Activated T-helper 2 cell treated with anti-CD3 and anti-CD28 coated beads, Interferon-gamma antibody, Interleukin-2, Interleukin-4, amounts not matched to agents 10 μg/mL and 5 μg/mL and 100 μg/mL, durations not matched to agents 14 hours and 24 hours and 36 hours (primary cell): ENCODE measurements around the gene DYDC1. TPM values are rescaled to one million over a fixed set of nuclear protein-coding genes. Genes with fewer than 3 reads are reported as not detected.
"Not testable (repeated sequence)": the region's sequence is repeated elsewhere in the genome, so short reads cannot be mapped to it uniquely, and the experiment has no call there.

ENCODE experiments used
- DNase-seq: peaks from one replicate; pipeline ENCODE4 v3.0.0; 2021; ENCODE audit warnings: low spot score
- H3K27ac Mint-ChIP-seq: one replicate; pipeline ENCODE4 v1.8.0; 2021; ENCODE audit warnings: mixed read lengths
- H3K27me3 Mint-ChIP-seq: one replicate; pipeline ENCODE4 v1.8.0; 2021; ENCODE audit warnings: low read depth, mixed read lengths
- H3K36me3 Mint-ChIP-seq: one replicate; pipeline ENCODE4 v1.8.0; 2021; ENCODE audit warnings: low read depth, mixed read lengths
- H3K4me1 Mint-ChIP-seq: one replicate; pipeline ENCODE4 v1.8.0; 2021; ENCODE audit warnings: low read depth, mixed read lengths
- H3K4me3 Mint-ChIP-seq: one replicate; pipeline ENCODE4 v1.8.0; 2021; ENCODE audit warnings: low read depth, mild to moderate bottlenecking, moderate library complexity, mixed read lengths
- H3K9me3 Mint-ChIP-seq: one replicate; pipeline ENCODE4 v1.8.0; 2021; ENCODE audit warnings: mixed read lengths
- intact Hi-C: fragments of 100-400 bp; cut with micrococcal nuclease; formaldehyde crosslinking; loops from one replicate; pipeline ENCODE4 v1.15.1; 2023
- total RNA-seq: library from RNA; stranded (reverse); gene quantifications from 2 replicates; pipeline ENCODE4 v1.2.3, GENCODE V29; 2022

DYDC1 gene
- total RNA-seq, 1 donor from 2014 or later, result not detected

DNA sequence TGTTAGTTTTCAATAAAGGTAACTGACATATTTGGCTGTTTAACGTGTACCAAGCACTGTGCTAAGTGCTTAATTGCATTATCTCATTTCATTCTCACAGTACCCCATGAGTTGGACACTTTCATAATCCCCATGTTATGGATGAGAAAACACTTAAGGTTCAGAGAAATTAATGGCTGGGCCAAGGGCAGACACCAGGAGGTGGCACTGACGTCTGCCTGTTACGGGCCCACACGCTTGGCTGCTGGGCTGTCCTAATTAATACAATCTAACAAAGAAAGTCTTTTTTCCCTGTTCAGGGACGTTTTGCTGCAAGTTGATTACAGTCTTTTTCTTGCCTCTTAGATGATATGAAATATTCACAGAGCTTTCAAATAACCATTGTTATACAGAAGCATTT, 16.1 kb upstream of the DYDC1 start:
- no peaks in the 10 kb centered on the region for H3K36me3 Mint-ChIP-seq
- H3K27ac Mint-ChIP-seq, result no peak overlapping the region
- no peak overlapping the region for H3K4me3 Mint-ChIP-seq
- peaks cover 5% of the 10 kb centered on the region for H3K9me3 Mint-ChIP-seq
- intact Hi-C loops, result no loop called here
- H3K4me1 Mint-ChIP-seq, result no peaks in the 10 kb centered on the region
- H3K27me3 Mint-ChIP-seq, result peaks cover 15% of the 10 kb centered on the region
- no peak for DNase-seq

- H3K27ac Mint-ChIP-seq, result no peak overlapping the region
- no peaks in the 10 kb centered on the region for H3K36me3 Mint-ChIP-seq
Observed at GRCh38 chr10:80371467-80371866, 14.9 kb upstream of the DYDC1 start.

DNA sequence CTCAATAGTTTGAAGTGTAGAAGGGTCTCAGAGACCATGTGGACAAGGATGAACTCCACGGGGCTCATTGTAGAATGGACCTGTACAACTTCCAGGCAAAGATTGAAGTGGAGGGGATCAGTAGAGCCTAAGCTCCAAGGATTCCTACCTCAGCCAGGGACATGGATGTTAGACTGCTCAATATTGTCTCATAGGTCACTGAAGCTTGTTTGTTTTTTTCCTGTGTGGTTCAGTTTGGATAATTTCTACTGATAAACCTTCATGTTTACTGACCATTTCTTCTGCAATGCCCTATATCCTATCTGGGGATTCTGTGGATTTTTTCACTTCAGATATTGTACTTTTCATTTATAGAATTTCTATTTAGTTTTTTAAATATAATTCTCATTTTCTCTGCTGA, 9.0 kb upstream of the DYDC1 start:
- no peaks in the 10 kb centered on the region for H3K4me1 Mint-ChIP-seq
- no peak overlapping the region for H3K4me3 Mint-ChIP-seq
- peaks cover 13% of the 10 kb centered on the region for H3K27me3 Mint-ChIP-seq
- H3K36me3 Mint-ChIP-seq, result no peaks in the 10 kb centered on the region
- H3K9me3 Mint-ChIP-seq, result peaks cover 13% of the 10 kb centered on the region
- intact Hi-C loops, result no loop called here
- H3K27ac Mint-ChIP-seq, result no peak overlapping the region
- DNase-seq, result no peak

More at GRCh38 chr10:80371467-80371866, 14.9 kb upstream of the DYDC1 start:
- peaks cover 8% of the 10 kb centered on the region for H3K27me3 Mint-ChIP-seq
- H3K9me3 Mint-ChIP-seq, result peaks cover 13% of the 10 kb centered on the region
- H3K4me1 Mint-ChIP-seq, result no peaks in the 10 kb centered on the region
- intact Hi-C loops, result no loop called here
- no peak overlapping the region for H3K4me3 Mint-ChIP-seq
- no peak for DNase-seq

GRCh38 chr10:80359644-80360043, 3.1 kb upstream of the DYDC1 start:
- H3K36me3 Mint-ChIP-seq, result no peaks in the 10 kb centered on the region
- intact Hi-C loops, result no loop called here
- peaks cover 2% of the 10 kb centered on the region for H3K4me1 Mint-ChIP-seq
- DNase-seq, result no peak
- H3K27ac Mint-ChIP-seq, result no peak overlapping the region
- H3K4me3 Mint-ChIP-seq, result no peak overlapping the region
- H3K27me3 Mint-ChIP-seq, result peaks cover 38% of the 10 kb centered on the region
- no peaks in the 10 kb centered on the region for H3K9me3 Mint-ChIP-seq

DNA sequence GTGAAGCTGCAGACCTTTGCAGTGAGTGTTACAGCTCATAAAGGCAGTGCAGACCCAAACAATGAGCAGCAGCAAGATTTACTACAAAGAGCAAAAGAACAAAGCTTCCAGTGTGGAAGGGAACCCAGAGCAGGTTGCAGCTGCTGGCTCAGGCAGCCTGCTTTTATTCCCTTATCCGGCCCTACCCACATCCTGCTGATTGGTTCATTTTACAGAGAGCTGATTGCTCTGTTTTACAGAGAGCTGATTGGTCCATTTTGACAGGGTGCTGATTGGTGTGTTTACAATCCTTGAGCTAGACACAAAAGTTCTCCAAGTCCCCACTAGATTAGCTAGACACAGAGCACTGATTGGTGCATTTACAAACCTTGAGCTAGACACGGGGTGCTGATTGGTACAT, 2.4 kb upstream of the DYDC1 start:
- H3K36me3 Mint-ChIP-seq, H3K4me3 Mint-ChIP-seq, DNase-seq, H3K27ac Mint-ChIP-seq, H3K4me1 Mint-ChIP-seq, intact Hi-C loops, H3K9me3 Mint-ChIP-seq: not testable (repeated sequence)
- H3K27me3 Mint-ChIP-seq, result peaks cover 37% of the 10 kb centered on the region

DNA sequence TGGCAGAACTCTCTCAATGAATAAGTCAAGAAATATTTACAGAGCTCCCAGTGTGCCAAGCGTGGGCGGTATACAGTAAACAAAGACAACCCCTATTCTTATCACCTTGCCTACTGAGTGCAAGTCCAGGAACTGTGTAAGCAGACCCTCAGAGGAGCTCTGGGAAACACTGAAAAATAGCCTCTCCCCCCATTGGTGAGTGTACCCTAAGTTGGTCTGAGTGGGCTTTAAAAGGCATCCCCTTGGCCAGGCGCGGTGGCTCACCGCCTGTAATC, 1.2 kb upstream of the DYDC1 start:
- Mint-ChIP-seq H3K27ac (no peak overlapping the region), H3K4me1 (peaks cover 2% of the 10 kb centered on the region), H3K27me3 (peaks cover 40% of the 10 kb centered on the region), H3K9me3 (no peaks in the 10 kb centered on the region), H3K4me3 (no peak overlapping the region), H3K36me3 (no peaks in the 10 kb centered on the region)
- no peak for DNase-seq
- intact Hi-C loops, result no loop called here

DNA sequence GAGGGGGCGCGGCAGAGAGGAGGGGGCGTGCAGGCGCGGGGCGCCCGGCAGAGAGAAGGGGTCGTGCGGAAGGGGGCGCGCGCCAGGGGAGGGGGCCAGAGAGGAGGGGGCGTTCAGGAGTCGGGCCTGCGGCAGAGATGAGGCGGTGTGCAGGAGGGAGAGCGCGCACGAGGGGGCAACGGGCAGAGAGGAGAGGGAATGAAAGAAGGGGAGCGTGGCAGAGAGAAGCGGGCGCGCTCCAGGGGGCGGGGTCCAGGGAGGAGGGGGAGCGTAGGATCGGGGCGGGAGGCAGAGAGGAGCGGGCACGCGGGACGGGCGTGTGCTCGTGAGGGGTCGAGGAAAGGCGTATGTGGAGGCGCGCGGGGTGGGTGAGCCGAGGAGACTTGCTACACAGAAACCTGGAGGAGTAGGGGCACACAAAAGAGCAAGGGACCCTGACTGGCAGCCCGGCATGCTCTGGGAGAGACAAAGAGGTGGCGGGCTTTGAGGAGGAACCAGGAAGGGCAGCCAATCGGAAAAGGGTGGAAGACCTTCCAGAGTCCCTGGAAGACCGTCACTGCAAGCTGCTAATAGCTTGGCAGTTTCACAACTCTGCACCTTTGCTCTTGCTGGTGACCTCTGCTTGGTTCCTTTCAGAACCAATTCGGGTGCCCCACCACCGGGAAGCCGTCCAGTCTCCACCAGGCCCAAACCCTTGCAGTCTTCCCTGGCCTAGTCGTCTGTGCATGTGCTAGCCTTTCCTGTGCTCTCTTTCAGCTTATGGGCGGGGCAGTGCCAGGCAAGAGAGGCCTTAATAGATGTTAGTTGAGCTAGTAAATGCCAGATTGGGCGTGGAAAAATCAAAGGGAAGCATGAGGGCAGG, 665 bp upstream of the DYDC1 start:
- Mint-ChIP-seq H3K27me3 (peaks cover 44% of the 10 kb centered on the region), H3K4me1 (peaks cover 2% of the 10 kb centered on the region), H3K27ac (no peak overlapping the region), H3K4me3 (peak overlapping the region; percentile 47), H3K9me3 (no peaks in the 10 kb centered on the region), H3K36me3 (no peaks in the 10 kb centered on the region)
- DNase-seq, result no peak
- intact Hi-C loops, result no loop called here

DNA sequence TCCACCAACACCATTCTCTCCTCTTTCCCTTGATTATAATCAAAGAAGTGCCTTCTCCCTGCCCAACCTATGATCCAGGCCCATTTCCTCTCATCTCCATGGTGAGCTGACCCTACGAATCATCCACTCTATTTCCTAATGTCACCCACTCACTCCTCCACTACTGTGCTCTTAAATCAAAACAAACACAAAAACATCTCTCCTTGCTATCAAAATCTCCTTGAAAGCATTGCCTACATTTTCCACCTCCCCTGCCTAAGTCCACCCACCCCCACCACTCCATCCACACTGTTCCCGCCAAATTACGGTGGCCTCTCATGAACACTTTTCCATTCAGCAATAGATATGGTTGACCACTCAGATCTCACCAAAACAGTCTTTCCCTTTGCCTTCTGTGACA, 5.3 kb downstream of the DYDC1 start:
- intact Hi-C loops, result no loop called here
- no peaks in the 10 kb centered on the region for H3K9me3 Mint-ChIP-seq
- peaks cover 30% of the 10 kb centered on the region for H3K27me3 Mint-ChIP-seq

GRCh38 chr10:80350251-80350650, 6.3 kb downstream of the DYDC1 start:
- H3K9me3 Mint-ChIP-seq, result no peaks in the 10 kb centered on the region
- no peaks in the 10 kb centered on the region for H3K36me3 Mint-ChIP-seq

More for the DNA sequence above, 5.3 kb downstream of the DYDC1 start:
- Mint-ChIP-seq H3K36me3 (no peaks in the 10 kb centered on the region), H3K27ac (no peak overlapping the region), H3K4me1 (no peaks in the 10 kb centered on the region), H3K4me3 (no peak overlapping the region)
- DNase-seq, result no peak

DNA sequence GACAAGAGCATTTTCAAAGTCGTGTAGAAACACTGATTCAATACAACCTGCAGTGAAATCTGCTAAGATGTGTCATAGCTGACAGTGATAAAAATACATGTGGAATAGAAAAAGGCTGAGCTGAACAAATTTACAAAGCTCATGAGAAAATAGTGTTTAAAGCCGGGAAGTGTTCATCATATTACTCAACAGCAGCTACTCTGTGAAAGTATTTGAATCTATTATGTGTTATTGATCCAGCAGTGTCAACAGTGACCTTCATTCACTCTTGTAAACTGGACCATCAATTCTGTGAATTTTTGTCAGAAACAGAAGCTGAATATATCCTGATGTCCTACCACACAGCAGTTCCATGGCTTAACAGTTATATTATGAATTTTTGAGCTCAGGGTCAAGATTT, 11.6 kb downstream of the DYDC1 start:
- DNase-seq, result no peak
- intact Hi-C loops, result no loop called here
- Mint-ChIP-seq H3K27me3 (no peaks in the 10 kb centered on the region), H3K36me3 (no peaks in the 10 kb centered on the region), H3K27ac (no peak overlapping the region), H3K4me3 (no peak overlapping the region), H3K9me3 (no peaks in the 10 kb centered on the region), H3K4me1 (no peaks in the 10 kb centered on the region)

More at GRCh38 chr10:80350251-80350650, 6.3 kb downstream of the DYDC1 start:
- H3K27me3 Mint-ChIP-seq, result peaks cover 22% of the 10 kb centered on the region
- intact Hi-C loops, result no loop called here
- DNase-seq, result no peak
- H3K27ac Mint-ChIP-seq, result no peak overlapping the region
- no peak overlapping the region for H3K4me3 Mint-ChIP-seq
- no peaks in the 10 kb centered on the region for H3K4me1 Mint-ChIP-seq

DNA sequence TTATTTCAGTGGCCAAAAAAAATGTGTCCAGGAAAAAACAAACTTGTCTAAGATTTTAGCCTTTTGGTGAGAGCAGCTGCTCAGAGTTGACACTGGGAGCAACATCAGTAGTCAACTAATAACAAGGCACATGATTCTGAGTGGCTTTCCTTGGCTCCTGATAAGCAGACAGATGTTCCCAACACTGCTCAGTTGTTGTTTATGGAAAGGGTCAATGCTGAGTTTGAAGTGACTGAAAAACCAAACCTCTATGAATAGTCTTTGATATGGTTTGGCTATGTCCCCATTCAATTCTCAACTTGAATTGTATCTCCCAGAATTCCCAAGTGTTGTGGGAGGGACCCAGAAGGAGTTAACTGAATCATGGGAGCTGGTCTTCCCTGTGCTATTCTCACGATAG, 12.3 kb downstream of the DYDC1 start:
- DNase-seq, result no peak
- H3K27ac Mint-ChIP-seq, result no peak overlapping the region
- H3K4me1 Mint-ChIP-seq, result no peaks in the 10 kb centered on the region
- intact Hi-C loops, result no loop called here
- no peaks in the 10 kb centered on the region for H3K36me3 Mint-ChIP-seq
- H3K27me3 Mint-ChIP-seq, result no peaks in the 10 kb centered on the region
- no peaks in the 10 kb centered on the region for H3K9me3 Mint-ChIP-seq
- H3K4me3 Mint-ChIP-seq, result no peak overlapping the region

- DNase-seq, result no peak
- Mint-ChIP-seq H3K36me3 (no peaks in the 10 kb centered on the region), H3K27me3 (peaks cover 9% of the 10 kb centered on the region), H3K9me3 (no peaks in the 10 kb centered on the region), H3K4me1 (no peaks in the 10 kb centered on the region), H3K27ac (no peak overlapping the region), H3K4me3 (no peak overlapping the region)
- intact Hi-C loops, result no loop called here
Observed at GRCh38 chr10:80333983-80334382, 22.6 kb downstream of the DYDC1 start.

- no peaks in the 10 kb centered on the region for H3K9me3 Mint-ChIP-seq
- H3K27me3 Mint-ChIP-seq, result peaks cover 2% of the 10 kb centered on the region
- H3K4me3 Mint-ChIP-seq, result no peak overlapping the region
- intact Hi-C loops, result no loop called here
- no peaks in the 10 kb centered on the region for H3K36me3 Mint-ChIP-seq
- H3K27ac Mint-ChIP-seq, result no peak overlapping the region
- no peak for DNase-seq
- no peaks in the 10 kb centered on the region for H3K4me1 Mint-ChIP-seq
Observed at GRCh38 chr10:80324891-80325364, 31.6 kb downstream of the DYDC1 start.
